ENCODE measurements around the gene NFATC2.
"Not testable (repeated sequence)": the region's sequence is repeated elsewhere in the genome, so short reads cannot be mapped to it uniquely, and the experiment has no call there.

Gene NFATC2

GRCh38 chr20:51470499-51470820 lies 72.1 kb downstream of the NFATC2 start:
- no peak for DNase-seq (ENCODE audit: low read depth)

GRCh38 chr20:51469578-51470498 lies 72.7 kb downstream of the NFATC2 start:
- DNase-seq (ENCODE audit: low read depth), result no peak

- no peak for DNase-seq (ENCODE audit: low read depth)
Measured at GRCh38 chr20:51469046-51469445, 73.5 kb downstream of the NFATC2 start.

- no peak for DNase-seq (ENCODE audit: low read depth)
Measured at GRCh38 chr20:51468636-51469035, 73.9 kb downstream of the NFATC2 start.

- DNase-seq (ENCODE audit: low read depth), result no peak
Measured at GRCh38 chr20:51467956-51468626, 74.4 kb downstream of the NFATC2 start.

- no peak for DNase-seq (ENCODE audit: low read depth)
Measured at GRCh38 chr20:51463998-51464397, 78.5 kb downstream of the NFATC2 start.

GRCh38 chr20:51463560-51463959 lies 79.0 kb downstream of the NFATC2 start:
- no peak for DNase-seq (ENCODE audit: low read depth)

GRCh38 chr20:51462566-51463276 lies 79.8 kb downstream of the NFATC2 start:
- DNase-seq (ENCODE audit: low read depth), result no peak

GRCh38 chr20:51461846-51462245 lies 80.7 kb downstream of the NFATC2 start:
- DNase-seq (ENCODE audit: low read depth), result not testable (repeated sequence)

- no peak for DNase-seq (ENCODE audit: low read depth)
Measured at GRCh38 chr20:51461306-51461705, 81.2 kb downstream of the NFATC2 start.

GRCh38 chr20:51460569-51461265 lies 81.8 kb downstream of the NFATC2 start:
- no peak for DNase-seq (ENCODE audit: low read depth)

- no peak for DNase-seq (ENCODE audit: low read depth)
Measured at GRCh38 chr20:51460163-51460562, 82.4 kb downstream of the NFATC2 start.

GRCh38 chr20:51458751-51459439 lies 83.6 kb downstream of the NFATC2 start:
- no peak for DNase-seq (ENCODE audit: low read depth)

- DNase-seq (ENCODE audit: low read depth), result no peak
Measured at GRCh38 chr20:51457533-51457932, 85.0 kb downstream of the NFATC2 start.

GRCh38 chr20:51456511-51457509 lies 85.7 kb downstream of the NFATC2 start:
- no peak for DNase-seq (ENCODE audit: low read depth)

- DNase-seq (ENCODE audit: low read depth), result no peak
Measured at GRCh38 chr20:51454250-51454865, 88.2 kb downstream of the NFATC2 start.

- DNase-seq (ENCODE audit: low read depth), result no peak
Measured at GRCh38 chr20:51452734-51453365, 89.7 kb downstream of the NFATC2 start.

GRCh38 chr20:51452091-51452613 lies 90.4 kb downstream of the NFATC2 start:
- DNase-seq (ENCODE audit: low read depth), result no peak

GRCh38 chr20:51451484-51451883 lies 91.0 kb downstream of the NFATC2 start:
- no peak for DNase-seq (ENCODE audit: low read depth)
